Thoracic aorta (tissue), 2 donors: ENCODE measurements around the gene SRSF2. TPM values are rescaled to one million over a fixed set of nuclear protein-coding genes. Genes with fewer than 3 reads are reported as not detected.
A peak's percentile ranks its signal among the peaks of the same experiment; 100 is the strongest.

Source experiments
- ATAC-seq: fragments of 150-250 bp; one replicate; pipeline ENCODE4 v1.8.0; 2017; ENCODE audit warnings: low read depth; ENCODE audit not compliant: insufficient number of reproducible peaks, low FRiP score
- DNase-seq: peaks from one replicate; pipeline ENCODE4 v3.0.0-alpha.2; 2020; ENCODE audit warnings: low spot score
- H3K27ac ChIP-seq, 2 donors: fragments of 200-600 bp; sonication (generic); 1 replicate in 1 of 2; 2 replicates in 1 of 2; pipeline ENCODE4 v1.5.1; 2016; ENCODE audit warnings: mild to moderate bottlenecking in 2 of 2, moderate library complexity in 2 of 2
- H3K27me3 ChIP-seq: fragments of 200-600 bp; sonication (generic); replicated peaks from 2 replicates; pipeline ENCODE4 v1.6.0; 2016; ENCODE audit warnings: mild to moderate bottlenecking; ENCODE audit not compliant: insufficient read depth
- H3K36me3 ChIP-seq: fragments of 200-600 bp; sonication (generic); one replicate; pipeline ENCODE4 v1.5.1; 2016
- H3K4me1 ChIP-seq, 2 donors: fragments of 200-600 bp; sonication (generic); 1 replicate in 1 of 2; 2 replicates in 1 of 2; pipeline versions ENCODE4 v1.5.1 to v1.6.0; 2016; ENCODE audit warnings: low read depth in 2 of 2, mild to moderate bottlenecking in 1 of 2; ENCODE audit not compliant: control insufficient read depth in 1 of 2
- H3K4me3 ChIP-seq: fragments of 200-600 bp; sonication (generic); 2 replicates; pipeline ENCODE4 v1.5.1; 2016; ENCODE audit warnings: mild to moderate bottlenecking
- H3K9me3 ChIP-seq: fragments of 200-600 bp; sonication (generic); 2 replicates; pipeline ENCODE4 v1.5.1; 2016
- CTCF ChIP-seq: fragments of 200-600 bp; sonication (generic); IDR thresholded peaks from one replicate; pipeline ENCODE4 v1.5.1; 2019; ENCODE audit warnings: antibody characterized with exemption
- total RNA-seq, 2 donors: library from RNA; depleted of rRNA; stranded (reverse); fragments of >200 nt; gene quantifications; one replicate each; pipeline versions ENCODE4 v1.1.0 to v1.2.3, GENCODE V29; 2016

Gene SRSF2
- total RNA-seq, 2 donors from 2014 or later: 265 to 266 TPM

DNA sequence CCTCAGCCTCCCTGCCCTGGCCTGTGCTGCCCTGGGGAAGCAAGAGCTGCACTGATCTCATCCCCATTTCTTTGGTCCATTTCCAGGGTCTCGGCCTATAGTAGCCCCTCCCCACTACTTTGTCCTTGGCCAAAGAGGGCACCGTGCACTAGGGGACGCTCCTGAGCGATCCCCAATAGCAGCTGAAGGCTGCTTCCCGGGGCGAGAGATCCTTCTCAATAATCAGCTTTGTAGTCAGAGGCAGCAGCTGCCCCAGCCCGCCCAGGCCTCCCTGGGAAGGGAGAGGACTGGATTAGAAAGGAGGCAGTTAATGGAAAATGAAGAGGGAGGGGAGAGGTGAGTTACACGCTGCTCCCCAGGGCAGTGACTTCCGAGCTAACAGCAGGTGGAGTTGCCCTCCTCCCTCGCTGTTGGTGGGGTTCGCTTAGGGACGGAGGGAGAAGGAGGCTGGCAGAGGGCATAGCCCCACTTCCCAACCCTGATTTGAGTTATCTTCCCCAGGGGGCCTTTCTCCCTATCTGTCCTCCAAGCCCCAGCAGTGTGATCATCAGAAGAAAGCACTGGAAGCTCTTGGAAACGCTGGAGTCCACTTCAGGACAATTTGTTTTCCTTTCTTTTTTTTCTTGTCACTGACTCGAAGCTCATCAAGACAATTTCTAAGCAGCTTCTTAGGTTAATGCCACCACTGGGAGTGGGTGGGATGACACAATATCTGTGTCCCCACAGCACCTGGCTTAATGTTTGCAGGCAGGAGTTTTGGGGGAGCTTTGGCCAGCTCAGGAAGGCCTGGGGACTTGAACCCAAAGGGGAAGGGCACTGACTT is 28.9 kb downstream of the SRSF2 start:
- TF ChIP-seq CTCF: no peak
- ATAC-seq (no peak), DNase-seq (no peak)
- H3K4me3 ChIP-seq: peak overlapping the region; percentile 74
- H3K27me3 ChIP-seq: no peaks in the 10 kb centered on the region
- H3K36me3 ChIP-seq: no peaks in the 10 kb centered on the region
- peak overlapping the region; percentile 95 to 98 for H3K27ac ChIP-seq
- peaks cover 18 to 51% of the 10 kb centered on the region in 2 donors for H3K4me1 ChIP-seq
- no peaks in the 10 kb centered on the region for H3K9me3 ChIP-seq

DNA sequence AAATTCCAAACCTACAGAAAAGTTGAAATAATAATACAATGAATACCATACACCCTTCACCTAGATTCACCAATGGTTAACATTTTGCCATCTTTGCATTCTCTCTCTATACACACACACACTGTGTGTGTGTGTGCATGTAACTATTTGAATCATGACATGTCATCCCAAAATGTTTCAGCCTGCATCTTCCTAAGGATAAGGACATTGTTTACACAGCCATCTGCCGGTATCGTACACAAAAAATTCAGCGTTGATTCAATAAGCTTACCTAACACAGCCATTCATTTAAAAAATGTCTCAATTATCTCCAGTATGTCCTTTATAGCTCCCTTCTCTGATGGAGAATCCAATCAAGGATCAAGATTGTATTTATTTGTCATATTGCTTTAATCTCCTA is 30.3 kb downstream of the SRSF2 start:
- H3K27ac ChIP-seq: peak overlapping the region; percentile 31 to 98
- H3K27me3 ChIP-seq: no peaks in the 10 kb centered on the region
- H3K9me3 ChIP-seq: no peaks in the 10 kb centered on the region
- ATAC-seq: no peak
- H3K4me1 ChIP-seq: peaks cover 18 to 52% of the 10 kb centered on the region in 2 donors
- H3K36me3 ChIP-seq: no peaks in the 10 kb centered on the region
- DNase-seq: no peak
- no peak for TF ChIP-seq CTCF
- H3K4me3 ChIP-seq: no peak overlapping the region

DNA sequence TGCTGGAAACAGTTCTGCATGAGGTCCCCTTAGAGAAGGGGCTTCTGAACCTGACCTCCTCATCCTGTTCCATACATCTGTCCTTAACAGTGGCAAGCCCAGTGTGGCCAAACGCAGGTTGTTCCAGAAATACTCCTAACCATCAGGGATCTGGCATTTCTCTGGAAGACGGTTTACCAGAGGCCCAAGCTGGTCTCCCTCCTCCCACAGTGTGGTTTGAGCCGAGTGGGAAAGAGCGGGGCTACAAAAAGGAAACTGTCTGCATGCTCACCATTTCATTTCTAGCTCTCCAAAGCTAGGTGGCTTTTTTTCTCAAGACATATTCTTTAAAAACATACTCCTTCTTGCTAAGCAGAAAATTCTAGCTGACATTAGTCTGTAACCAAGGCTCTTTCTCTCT is 32.3 kb downstream of the SRSF2 start:
- peak overlapping the region in 1 of 2 donors; percentile 2 for H3K27ac ChIP-seq

GRCh38 chr17:76702941-76703637 is 34.0 kb downstream of the SRSF2 start:
- ATAC-seq (no peak), DNase-seq (no peak)
- no peak overlapping the region for H3K4me3 ChIP-seq
- no peaks in the 10 kb centered on the region for H3K9me3 ChIP-seq
- no peaks in the 10 kb centered on the region for H3K36me3 ChIP-seq
- TF ChIP-seq CTCF: no peak
- peaks cover 33 to 71% of the 10 kb centered on the region in 2 donors for H3K4me1 ChIP-seq
- H3K27me3 ChIP-seq: no peaks in the 10 kb centered on the region
- H3K27ac ChIP-seq: peak overlapping the region in 1 of 2 donors; percentile 3

More for the DNA sequence above, 32.3 kb downstream of the SRSF2 start:
- ATAC-seq (no peak), DNase-seq (no peak)
- Histone ChIP-seq H3K4me3 (no peak overlapping the region), H3K27me3 (no peaks in the 10 kb centered on the region), H3K4me1 (peaks cover 22 to 63% of the 10 kb centered on the region in 2 donors), H3K36me3 (no peaks in the 10 kb centered on the region), H3K9me3 (no peaks in the 10 kb centered on the region)
- TF ChIP-seq CTCF: no peak

DNA sequence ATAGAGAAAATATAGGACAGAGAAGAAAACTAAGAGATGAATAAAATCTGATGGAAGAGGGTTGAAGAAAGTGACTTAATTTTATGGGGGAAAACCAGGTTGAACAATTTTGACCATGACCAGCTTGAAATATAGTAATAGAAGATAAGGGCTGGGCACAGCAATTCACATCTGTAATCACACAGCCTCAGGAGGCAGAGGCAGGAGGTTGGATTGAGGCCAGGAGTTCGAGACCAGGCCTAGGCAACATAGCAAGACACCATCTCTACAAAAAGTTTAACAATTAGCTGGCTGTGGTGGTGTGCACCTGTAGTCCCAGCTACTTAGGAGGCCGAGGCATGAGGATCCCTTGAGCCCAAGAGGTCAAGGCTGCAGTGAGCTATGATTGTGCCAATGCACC is 35.1 kb downstream of the SRSF2 start:
- Histone ChIP-seq H3K27me3 (no peaks in the 10 kb centered on the region), H3K9me3 (no peaks in the 10 kb centered on the region), H3K4me3 (no peak overlapping the region), H3K4me1 (peaks cover 36 to 71% of the 10 kb centered on the region in 2 donors), H3K27ac (peak overlapping the region; percentile 94 to 98), H3K36me3 (no peaks in the 10 kb centered on the region)
- DNase-seq (no peak), ATAC-seq (no peak)
- TF ChIP-seq CTCF: no peak
